Muscle layer of colon (tissue), 2 donors: ENCODE results near the gene LILRB5.
"Not testable (repeated sequence)": the region's sequence is repeated elsewhere in the genome, so short reads cannot be mapped to it uniquely, and the experiment has no call there.

Experiments used
- H3K27ac ChIP-seq: one replicate; pipeline ENCODE4 v1.7.0; 2013; ENCODE audit warnings: low read depth, mild to moderate bottlenecking, low read length, moderate library complexity
- H3K27me3 ChIP-seq, 2 donors: one replicate each; pipeline ENCODE4 v1.7.0; 2013; ENCODE audit warnings: low read length in 2 of 2, mild to moderate bottlenecking in 2 of 2; ENCODE audit not compliant: insufficient read depth in 2 of 2, control insufficient read depth in 1 of 2
- H3K36me3 ChIP-seq: one replicate; pipeline ENCODE4 v1.7.0; 2013; ENCODE audit warnings: mild to moderate bottlenecking, low read length; ENCODE audit not compliant: insufficient read depth
- H3K4me1 ChIP-seq: one replicate; pipeline ENCODE4 v1.7.0; 2013; ENCODE audit warnings: mild to moderate bottlenecking, low read length; ENCODE audit not compliant: insufficient read depth
- H3K4me3 ChIP-seq, 2 donors: one replicate each; pipeline ENCODE4 v1.7.0; 2013; ENCODE audit warnings: low read length in 2 of 2, low read depth in 1 of 2, mild to moderate bottlenecking in 1 of 2, moderate library complexity in 1 of 2
- H3K9ac ChIP-seq: one replicate; pipeline ENCODE4 v1.7.0; 2013; ENCODE audit warnings: low read length
- H3K9me3 ChIP-seq: one replicate; pipeline ENCODE4 v1.7.0; 2013; ENCODE audit warnings: mild to moderate bottlenecking, low read length
- donor health status: abdominal sarcoma.
- donor health status: Adenocarcinoma of cecum.

LILRB5 gene

DNA sequence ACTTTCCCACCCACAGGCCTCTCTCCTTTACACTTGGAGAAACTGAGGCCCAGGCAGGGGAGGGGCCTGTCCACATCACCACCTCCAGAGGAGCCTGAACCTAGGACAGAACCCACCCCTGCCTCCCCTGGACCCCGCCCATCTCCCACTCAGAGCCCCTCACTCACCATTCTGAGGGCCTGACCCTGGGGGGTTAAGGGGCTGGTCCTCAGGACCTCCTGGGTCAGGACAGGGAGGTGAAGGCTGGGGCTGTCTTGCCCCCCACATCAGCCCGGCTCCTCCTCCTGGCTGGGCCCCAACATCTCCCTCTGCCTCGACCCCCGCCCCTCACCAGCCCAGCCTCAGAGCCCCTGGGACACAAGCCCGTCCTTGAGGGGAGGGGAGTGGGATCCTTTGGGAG is 37.4 kb downstream of the LILRB5 start:
- H3K27me3 ChIP-seq, H3K9ac ChIP-seq, H3K4me3 ChIP-seq, H3K4me1 ChIP-seq, H3K36me3 ChIP-seq, H3K27ac ChIP-seq, H3K9me3 ChIP-seq: not testable (repeated sequence)

DNA sequence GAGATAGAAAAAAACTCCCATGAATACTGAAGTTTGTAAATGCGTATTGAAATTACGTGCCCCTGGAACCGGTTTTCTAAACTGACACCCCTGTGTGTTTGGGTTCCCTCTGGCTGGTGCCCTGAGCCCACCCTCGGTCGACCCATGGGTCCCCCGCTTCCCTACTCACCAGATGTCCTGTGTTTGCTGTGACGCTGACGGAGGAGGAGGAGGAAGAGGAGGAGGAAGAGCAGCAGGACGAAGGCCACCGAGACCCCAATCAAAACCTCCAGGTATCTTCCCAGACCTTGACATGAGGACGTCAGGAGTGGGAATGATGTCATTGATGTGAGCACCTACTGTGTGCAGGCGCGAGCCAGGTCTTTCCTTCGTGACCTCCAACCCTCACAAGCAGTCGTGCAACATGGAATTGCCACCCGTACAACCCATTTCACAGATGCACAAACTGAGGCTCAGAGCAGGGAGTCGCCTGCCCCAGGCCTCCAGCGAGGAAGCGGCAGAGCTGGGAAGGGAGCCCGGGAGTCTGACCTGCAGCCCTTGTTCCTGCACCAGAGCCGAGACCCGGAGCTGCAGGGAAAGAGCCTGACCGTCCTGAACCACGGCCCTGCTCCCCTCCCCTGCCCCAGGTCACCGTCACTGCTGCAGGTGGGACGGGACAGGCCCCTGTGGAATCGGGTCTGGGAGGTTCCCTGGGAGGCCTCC is 38.0 kb downstream of the LILRB5 start:
- H3K4me1 ChIP-seq = no peaks in the 10 kb centered on the region
- H3K4me3 ChIP-seq = no peak overlapping the region
- no peak overlapping the region for H3K27ac ChIP-seq
- H3K9ac ChIP-seq = no peak overlapping the region
- no peaks in the 10 kb centered on the region for H3K9me3 ChIP-seq
- H3K27me3 ChIP-seq = no peaks in the 10 kb centered on the region
- H3K36me3 ChIP-seq = no peaks in the 10 kb centered on the region

DNA sequence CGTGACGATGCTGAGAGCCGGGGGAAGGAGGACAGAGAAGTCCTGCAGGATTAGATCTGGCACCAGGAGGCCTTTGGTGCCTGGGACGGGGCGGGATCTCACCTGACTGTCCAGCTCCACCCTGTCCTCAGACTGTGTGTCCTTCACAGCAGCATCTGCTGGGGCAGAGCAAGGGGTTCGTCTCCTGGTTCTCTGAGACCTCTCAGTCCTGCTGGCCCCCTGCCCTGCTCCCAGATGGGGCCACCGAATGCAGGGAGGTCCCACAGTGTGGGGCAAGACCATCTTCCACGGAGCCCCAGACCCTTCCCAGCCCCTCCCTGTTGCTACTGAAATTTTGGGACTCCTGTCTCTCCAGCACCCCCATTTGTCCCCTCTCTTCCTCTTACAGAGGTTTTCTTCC is 38.8 kb downstream of the LILRB5 start:
- Histone ChIP-seq H3K27ac (no peak overlapping the region), H3K9me3 (no peaks in the 10 kb centered on the region), H3K9ac (no peak overlapping the region), H3K36me3 (no peaks in the 10 kb centered on the region), H3K4me3 (no peak overlapping the region), H3K27me3 (no peaks in the 10 kb centered on the region), H3K4me1 (no peaks in the 10 kb centered on the region)

DNA sequence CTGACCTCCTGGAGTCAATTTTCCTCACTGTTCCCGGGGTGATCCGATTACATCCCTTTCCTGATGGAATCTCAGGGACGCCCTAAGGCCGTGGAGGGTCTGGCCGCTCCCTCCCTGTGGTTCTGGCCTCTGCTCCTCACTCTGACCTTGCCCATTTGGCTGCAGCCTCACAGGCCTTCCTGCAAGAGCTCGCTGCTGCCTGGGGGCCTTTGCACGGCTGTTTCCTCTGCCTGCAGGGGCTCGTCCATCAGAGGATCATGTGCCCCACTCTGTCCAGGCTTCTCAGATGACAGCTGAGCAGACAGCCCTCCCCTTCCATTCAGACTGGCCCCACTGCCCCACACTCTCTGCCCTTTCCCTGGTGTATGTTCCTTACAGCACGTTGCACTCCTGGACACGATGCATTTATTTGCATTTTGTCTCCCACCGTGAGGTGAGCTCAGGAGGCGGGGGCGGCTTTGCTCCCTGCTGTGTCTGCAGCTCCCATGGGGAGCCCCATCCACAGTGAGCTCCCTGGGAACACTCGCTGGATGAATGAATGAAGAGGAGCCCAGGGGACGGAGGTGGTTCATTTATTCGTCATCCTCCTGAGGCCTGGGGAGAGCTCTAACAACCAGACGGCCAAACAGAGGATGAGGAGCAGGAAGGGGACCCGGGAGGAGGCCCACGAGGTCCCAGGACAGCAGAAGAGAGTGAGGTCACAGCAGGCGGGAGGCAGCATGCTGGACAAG is 39.4 kb downstream of the LILRB5 start:
- H3K4me1 ChIP-seq = not testable (repeated sequence)

DNA sequence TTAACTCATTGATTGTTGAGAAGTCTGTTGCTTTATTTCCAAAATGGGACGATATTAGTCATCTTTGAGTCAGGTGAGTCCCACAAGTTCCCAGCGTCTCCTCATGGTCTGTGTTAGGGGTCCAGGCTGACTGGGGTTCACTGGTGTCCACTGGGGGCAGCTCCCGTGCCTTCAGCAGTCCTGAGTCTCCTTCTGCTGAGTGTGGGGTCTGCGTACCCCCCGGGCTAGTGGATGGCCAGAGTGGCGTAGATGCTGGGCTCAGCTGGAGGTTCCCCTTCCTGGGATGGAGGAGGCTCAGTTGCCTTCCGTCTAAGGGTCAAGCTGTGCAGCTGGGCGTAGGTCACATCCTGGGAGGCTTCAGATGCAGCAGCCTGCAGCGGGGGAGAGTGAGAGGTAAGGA is 40.2 kb downstream of the LILRB5 start:
- H3K27ac ChIP-seq = no peak overlapping the region

More for the DNA sequence above, 39.4 kb downstream of the LILRB5 start:
- H3K36me3 ChIP-seq, H3K27ac ChIP-seq, H3K9me3 ChIP-seq, H3K27me3 ChIP-seq, H3K9ac ChIP-seq, H3K4me3 ChIP-seq: not testable (repeated sequence)

DNA sequence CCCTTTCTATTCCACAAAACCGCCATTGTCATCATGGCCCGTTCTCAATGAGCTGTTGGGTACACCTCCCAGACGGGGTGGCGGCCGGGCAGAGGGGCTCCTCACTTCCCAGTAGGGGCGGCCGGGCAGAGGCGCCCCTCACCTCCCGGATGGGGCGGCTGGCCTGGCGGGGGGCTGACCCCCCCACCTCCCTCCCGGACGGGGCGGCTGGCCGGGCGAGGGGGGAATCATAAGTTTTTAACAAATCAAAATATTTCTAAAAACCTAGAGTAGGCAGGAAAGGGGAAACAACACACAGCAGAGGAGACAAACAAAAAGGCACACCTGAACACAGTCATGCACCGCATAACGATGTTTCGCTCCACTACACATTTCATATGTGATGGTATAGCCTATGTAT is 42.3 kb downstream of the LILRB5 start:
- H3K4me1 ChIP-seq, H3K9ac ChIP-seq, H3K36me3 ChIP-seq, H3K27me3 ChIP-seq, H3K4me3 ChIP-seq, H3K27ac ChIP-seq, H3K9me3 ChIP-seq: not testable (repeated sequence)

More for the DNA sequence above, 40.2 kb downstream of the LILRB5 start:
- Histone ChIP-seq H3K27me3 (no peaks in the 10 kb centered on the region), H3K9me3 (no peaks in the 10 kb centered on the region), H3K36me3 (no peaks in the 10 kb centered on the region), H3K4me1 (no peaks in the 10 kb centered on the region), H3K4me3 (no peak overlapping the region), H3K9ac (no peak overlapping the region)

DNA sequence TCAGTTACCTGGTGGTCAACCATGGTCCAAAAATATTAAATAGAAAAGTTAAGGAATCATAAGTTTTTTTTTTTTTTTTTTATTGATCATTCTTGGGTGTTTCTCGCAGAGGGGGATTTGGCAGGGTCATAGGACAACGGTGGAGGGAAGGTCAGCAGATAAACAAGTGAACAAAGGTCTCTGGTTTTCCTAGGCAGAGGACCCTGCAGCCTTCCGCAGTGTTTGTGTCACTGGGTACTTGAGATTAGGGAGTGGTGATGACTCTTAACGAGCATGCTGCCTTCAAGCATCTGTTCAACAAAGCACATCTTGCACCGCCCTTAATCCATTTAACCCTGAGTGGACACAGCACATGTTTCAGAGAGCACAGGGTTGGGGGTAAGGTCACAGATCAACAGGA is 42.9 kb downstream of the LILRB5 start:
- H3K9ac ChIP-seq, H3K4me3 ChIP-seq, H3K27me3 ChIP-seq, H3K36me3 ChIP-seq, H3K9me3 ChIP-seq, H3K27ac ChIP-seq: not testable (repeated sequence)
- peaks cover 11% of the 10 kb centered on the region for H3K4me1 ChIP-seq

DNA sequence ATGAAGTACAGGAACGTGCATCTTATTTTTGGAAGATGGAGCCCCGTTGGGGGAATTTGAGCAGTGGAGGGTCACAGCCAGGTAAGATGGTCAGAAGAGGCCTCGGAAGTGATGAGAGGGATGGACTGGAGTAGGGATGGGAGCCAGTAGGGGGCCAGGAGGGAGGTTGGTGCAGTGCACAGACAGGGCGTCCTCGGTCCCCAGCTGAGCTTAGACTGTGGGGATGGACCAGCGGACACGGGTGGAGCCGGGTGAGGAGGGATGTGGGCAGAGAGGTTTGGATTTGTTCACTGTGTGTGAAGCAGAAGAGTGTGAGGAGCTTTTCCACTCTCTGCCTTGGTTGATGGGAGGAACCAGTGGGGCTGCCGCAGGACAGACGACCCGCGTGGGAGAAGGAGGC is 45.8 kb downstream of the LILRB5 start:
- H3K27ac ChIP-seq = no peak overlapping the region
- no peaks in the 10 kb centered on the region for H3K27me3 ChIP-seq
- peaks cover 25% of the 10 kb centered on the region for H3K4me1 ChIP-seq
- H3K9me3 ChIP-seq = no peaks in the 10 kb centered on the region
- no peak overlapping the region for H3K4me3 ChIP-seq
- H3K36me3 ChIP-seq = peaks cover 25% of the 10 kb centered on the region
- H3K9ac ChIP-seq = no peak overlapping the region

DNA sequence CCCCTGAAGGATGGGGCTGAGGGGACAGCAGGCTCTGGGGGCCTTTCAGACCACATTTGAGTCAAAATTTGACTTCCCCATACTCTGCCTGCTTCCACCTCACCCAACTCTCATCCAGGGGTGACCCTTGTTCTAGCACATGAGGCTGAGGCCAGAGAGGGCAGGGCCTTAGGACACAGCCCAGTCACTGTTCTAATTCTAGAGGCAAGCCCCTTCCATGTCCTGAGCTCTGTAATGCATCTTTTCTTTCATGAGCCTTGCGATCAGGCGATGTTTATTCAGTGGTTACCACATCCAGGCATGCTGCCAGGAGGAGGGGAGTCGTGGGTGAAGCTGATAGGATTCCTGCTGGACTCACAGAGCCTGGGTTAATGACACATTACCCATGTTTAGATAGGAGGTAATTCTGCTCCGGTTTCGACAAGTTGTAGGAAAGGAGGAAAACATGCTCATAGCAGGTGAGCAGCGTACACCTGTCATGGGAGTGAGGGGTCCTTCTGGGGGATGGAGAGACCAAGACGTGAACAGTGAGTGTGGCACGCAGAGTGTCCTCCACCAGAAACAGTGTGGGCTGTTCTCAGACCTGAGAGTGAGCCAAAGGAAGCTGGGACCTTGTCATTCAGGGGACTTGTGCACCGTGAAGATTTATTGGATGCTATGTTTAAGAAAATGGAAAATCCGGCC is 47.1 kb downstream of the LILRB5 start:
- Histone ChIP-seq H3K9ac (no peak overlapping the region), H3K27ac (peak overlapping the region; percentile 56), H3K4me1 (peaks cover 25% of the 10 kb centered on the region)

DNA sequence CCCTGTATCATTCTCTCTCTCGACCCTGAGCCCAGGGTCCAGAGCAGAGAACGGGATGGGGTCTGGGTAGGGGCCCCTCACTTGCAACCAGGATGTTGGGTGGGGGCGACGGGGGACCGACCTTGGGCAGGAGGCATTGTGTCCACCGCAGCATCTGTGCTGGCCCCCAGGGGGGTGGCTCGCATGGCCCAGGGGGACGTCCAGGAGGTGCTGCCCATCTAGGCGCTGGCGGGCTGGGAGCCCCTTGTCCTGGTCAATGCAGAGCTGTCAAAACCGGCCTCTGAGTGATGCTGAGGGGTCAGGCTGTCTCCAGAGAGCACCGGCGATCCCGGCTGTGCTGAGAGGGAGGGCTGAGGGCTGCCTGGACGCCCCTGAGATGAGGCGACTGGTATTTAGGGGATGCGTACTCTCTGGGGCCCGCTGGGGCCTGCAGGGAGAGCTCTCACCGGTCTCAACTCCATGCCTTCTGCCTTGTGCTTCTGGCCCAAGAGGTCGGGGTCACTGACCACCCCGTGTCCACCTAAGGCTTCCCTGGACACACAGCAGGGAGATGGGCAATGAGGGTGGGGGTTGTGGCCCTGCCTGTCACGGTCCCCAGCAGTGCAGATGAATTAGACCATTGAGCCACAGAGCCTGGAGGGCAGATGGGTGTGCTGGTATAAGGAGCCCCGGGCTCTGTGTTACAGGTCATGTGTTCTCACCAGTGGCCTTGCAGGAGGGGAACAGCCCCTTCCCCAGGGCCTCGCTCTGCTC is 47.8 kb downstream of the LILRB5 start:
- no peaks in the 10 kb centered on the region for H3K27me3 ChIP-seq
- peak overlapping the region; percentile 56 for H3K27ac ChIP-seq
- H3K36me3 ChIP-seq = peaks cover 40% of the 10 kb centered on the region
- no peak overlapping the region for H3K4me3 ChIP-seq
- no peak overlapping the region for H3K9ac ChIP-seq
- no peaks in the 10 kb centered on the region for H3K9me3 ChIP-seq
- peaks cover 25% of the 10 kb centered on the region for H3K4me1 ChIP-seq

More for the DNA sequence above, 47.1 kb downstream of the LILRB5 start:
- no peaks in the 10 kb centered on the region for H3K27me3 ChIP-seq
- no peaks in the 10 kb centered on the region for H3K9me3 ChIP-seq
- H3K36me3 ChIP-seq = peaks cover 33% of the 10 kb centered on the region
- H3K4me3 ChIP-seq = no peak overlapping the region

DNA sequence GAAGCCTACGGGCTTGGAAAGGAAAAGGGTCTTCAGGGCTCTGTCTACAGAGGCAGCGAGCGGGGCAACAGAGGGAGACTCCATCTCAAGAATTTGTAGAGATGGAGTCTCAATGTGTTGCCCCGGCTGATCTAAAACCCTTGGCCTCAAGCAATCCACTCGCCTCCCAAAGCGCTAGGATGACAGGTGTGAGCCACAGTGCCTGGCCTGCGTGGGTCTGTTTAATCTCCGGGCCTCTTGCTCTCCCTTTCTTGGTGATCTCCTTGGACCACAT is 48.4 kb downstream of the LILRB5 start:
- Histone ChIP-seq H3K4me3 (no peak overlapping the region), H3K36me3 (peaks cover 43% of the 10 kb centered on the region), H3K4me1 (peaks cover 28% of the 10 kb centered on the region), H3K27me3 (no peaks in the 10 kb centered on the region), H3K9me3 (no peaks in the 10 kb centered on the region), H3K27ac (peak overlapping the region; percentile 56), H3K9ac (no peak overlapping the region)
